ENCODE results near the gene TOR4A. TPM values are rescaled to one million over a fixed set of nuclear protein-coding genes. Genes with fewer than 3 reads are reported as not detected.

TOR4A gene
- total and polyA plus RNA-seq, 9 of the 15 experiments (the other 6 are each of a cell fraction or from before 2014, with no cell fraction given) = 3.9 to 49.2 (median 8.8) TPM

DNA sequence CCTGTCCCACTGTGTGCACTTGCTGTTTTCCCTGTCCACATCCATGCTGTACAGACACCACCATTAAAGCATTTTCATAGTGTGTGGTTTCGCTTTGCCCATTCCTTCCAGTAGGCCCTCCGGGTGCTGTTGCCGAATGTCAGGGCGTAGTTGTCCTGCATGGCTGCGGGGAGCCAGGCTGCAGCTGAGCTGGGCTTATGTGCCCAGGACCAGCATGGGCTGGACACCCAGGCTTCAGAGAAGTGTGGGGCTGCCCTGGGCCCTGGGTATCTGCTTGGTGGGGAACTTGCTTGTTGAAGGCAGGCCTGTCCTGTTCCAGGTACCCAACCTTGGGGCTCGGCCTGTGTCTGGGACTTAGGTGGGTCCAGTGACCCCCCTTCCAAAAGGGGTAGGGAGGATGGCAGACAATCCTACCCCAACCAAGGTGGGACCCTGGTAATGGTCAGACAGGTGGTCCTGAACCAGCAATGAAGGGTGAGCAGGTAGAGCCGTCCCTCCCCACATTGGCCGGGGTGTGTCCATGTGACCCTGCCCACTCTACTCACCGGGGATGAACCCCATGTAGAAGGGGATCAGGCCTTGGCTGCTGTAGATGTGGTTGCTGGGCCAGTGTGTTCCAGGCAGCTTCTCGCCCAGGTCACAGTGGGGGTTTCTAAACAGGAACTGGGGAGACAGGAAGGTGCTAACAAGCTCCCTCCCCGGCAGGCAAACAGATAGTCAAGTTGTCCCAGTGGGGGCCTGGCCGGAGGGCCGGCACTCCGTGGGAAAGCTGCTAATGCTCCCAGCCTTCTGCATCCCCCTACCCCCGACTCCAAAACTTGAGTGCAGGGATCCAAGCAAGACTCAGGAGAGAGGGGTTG is 33.7 kb upstream of the TOR4A start (continued):
- TF ChIP-seq FIP1L1 (IDR thresholded peaks at IDR 0.05; ENCODE audit: low read depth, low read length, poor library complexity, severe bottlenecking) = peak; percentile 1
- TF ChIP-seq, protein P1, sequence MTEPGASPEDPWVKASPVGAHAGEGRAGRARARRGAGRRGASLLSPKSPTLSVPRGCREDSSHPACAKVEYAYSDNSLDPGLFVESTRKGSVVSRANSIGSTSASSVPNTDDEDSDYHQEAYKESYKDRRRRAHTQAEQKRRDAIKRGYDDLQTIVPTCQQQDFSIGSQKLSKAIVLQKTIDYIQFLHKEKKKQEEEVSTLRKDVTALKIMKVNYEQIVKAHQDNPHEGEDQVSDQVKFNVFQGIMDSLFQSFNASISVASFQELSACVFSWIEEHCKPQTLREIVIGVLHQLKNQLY (CRISPR knock-in tag; conservative IDR thresholded peaks at IDR 0.05) = 0 out of 4 replicates have a peak, but pooled peaks of 1 of the 2 experiments have one; percentile 72
- TF ChIP-seq THRAP3 (IDR thresholded peaks at IDR 0.05; ENCODE audit: borderline replicate concordance) = peak; percentile 16; the same call in 1 of the 2 replicates
- no peak for TF ChIP-seq ZNF316 (IDR thresholded peaks at IDR 0.05)
- peak; percentile 66 to 80; a peak in 2 of 4 replicates for TF ChIP-seq TEAD1 (CRISPR knock-in tag; IDR thresholded peaks at IDR 0.05)
- peak; percentile 12; the same call in 1 of the 2 replicates for TF ChIP-seq ZNF436 (CRISPR knock-in tag; IDR thresholded peaks at IDR 0.05)
- peak in 1 of 2 experiments; percentile 55; a peak in 1 of 4 replicates for TF ChIP-seq FOXA3 (CRISPR knock-in tag; conservative IDR thresholded peaks at IDR 0.05 in 1 of 2, IDR thresholded peaks at IDR 0.05 in 1 of 2)
- no peak for TF ChIP-seq SLC30A9 (CRISPR knock-in tag; IDR thresholded peaks at IDR 0.05)
- TF ChIP-seq CBX1 (IDR thresholded peaks at IDR 0.05; ENCODE audit: low read depth) = peak; percentile 58; the same call in 1 of the 2 replicates
- TF ChIP-seq, protein P2, sequence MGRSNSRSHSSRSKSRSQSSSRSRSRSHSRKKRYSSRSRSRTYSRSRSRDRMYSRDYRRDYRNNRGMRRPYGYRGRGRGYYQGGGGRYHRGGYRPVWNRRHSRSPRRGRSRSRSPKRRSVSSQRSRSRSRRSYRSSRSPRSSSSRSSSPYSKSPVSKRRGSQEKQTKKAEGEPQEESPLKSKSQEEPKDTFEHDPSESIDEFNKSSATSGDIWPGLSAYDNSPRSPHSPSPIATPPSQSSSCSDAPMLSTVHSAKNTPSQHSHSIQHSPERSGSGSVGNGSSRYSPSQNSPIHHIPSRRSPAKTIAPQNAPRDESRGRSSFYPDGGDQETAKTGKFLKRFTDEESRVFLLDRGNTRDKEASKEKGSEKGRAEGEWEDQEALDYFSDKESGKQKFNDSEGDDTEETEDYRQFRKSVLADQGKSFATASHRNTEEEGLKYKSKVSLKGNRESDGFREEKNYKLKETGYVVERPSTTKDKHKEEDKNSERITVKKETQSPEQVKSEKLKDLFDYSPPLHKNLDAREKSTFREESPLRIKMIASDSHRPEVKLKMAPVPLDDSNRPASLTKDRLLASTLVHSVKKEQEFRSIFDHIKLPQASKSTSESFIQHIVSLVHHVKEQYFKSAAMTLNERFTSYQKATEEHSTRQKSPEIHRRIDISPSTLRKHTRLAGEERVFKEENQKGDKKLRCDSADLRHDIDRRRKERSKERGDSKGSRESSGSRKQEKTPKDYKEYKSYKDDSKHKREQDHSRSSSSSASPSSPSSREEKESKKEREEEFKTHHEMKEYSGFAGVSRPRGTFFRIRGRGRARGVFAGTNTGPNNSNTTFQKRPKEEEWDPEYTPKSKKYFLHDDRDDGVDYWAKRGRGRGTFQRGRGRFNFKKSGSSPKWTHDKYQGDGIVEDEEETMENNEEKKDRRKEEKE (IDR thresholded peaks at IDR 0.05; ENCODE audit: borderline replicate concordance in 1 of 2, control insufficient read depth in 1 of 2, low read depth in 2 of 2, low read length in 1 of 2) = 0 out of 4 replicates have a peak, but pooled peaks of 1 of the 2 experiments have one; percentile 13
- TF ChIP-seq, protein P3, sequence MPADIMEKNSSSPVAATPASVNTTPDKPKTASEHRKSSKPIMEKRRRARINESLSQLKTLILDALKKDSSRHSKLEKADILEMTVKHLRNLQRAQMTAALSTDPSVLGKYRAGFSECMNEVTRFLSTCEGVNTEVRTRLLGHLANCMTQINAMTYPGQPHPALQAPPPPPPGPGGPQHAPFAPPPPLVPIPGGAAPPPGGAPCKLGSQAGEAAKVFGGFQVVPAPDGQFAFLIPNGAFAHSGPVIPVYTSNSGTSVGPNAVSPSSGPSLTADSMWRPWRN (IDR thresholded peaks at IDR 0.05; ENCODE audit: low read depth) = no peak
- TF ChIP-seq IRF2 (CRISPR knock-in tag; IDR thresholded peaks at IDR 0.05) = no peak
- no peak for TF ChIP-seq TCF3 (CRISPR knock-in tag; IDR thresholded peaks at IDR 0.05)
- TF ChIP-seq ZNF224 (CRISPR knock-in tag; IDR thresholded peaks at IDR 0.05) = 0 out of 2 replicates have a peak, but pooled peaks have one; percentile 17
- TF ChIP-seq MBD2 (IDR thresholded peaks at IDR 0.05; ENCODE audit: borderline replicate concordance, low read depth) = peak; percentile 61; the same call in 1 of the 2 replicates
- TF ChIP-seq SMAD3 (CRISPR knock-in tag; conservative IDR thresholded peaks at IDR 0.05) = 0 out of 2 replicates have a peak, but pooled peaks have one; percentile 62
- TF ChIP-seq ZNF354B (CRISPR knock-in tag; IDR thresholded peaks at IDR 0.05) = 0 out of 2 replicates have a peak, but pooled peaks have one; percentile 14
- TF ChIP-seq, protein P4, sequence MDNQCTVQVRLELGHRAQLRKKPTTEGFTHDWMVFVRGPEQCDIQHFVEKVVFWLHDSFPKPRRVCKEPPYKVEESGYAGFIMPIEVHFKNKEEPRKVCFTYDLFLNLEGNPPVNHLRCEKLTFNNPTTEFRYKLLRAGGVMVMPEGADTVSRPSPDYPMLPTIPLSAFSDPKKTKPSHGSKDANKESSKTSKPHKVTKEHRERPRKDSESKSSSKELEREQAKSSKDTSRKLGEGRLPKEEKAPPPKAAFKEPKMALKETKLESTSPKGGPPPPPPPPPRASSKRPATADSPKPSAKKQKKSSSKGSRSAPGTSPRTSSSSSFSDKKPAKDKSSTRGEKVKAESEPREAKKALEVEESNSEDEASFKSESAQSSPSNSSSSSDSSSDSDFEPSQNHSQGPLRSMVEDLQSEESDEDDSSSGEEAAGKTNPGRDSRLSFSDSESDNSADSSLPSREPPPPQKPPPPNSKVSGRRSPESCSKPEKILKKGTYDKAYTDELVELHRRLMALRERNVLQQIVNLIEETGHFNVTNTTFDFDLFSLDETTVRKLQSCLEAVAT (IDR thresholded peaks at IDR 0.05) = 0 out of 4 replicates have a peak, but pooled peaks of 1 of the 2 experiments have one; percentile 7
- no peak for TF ChIP-seq PYGO2 (tag; IDR thresholded peaks at IDR 0.05)
- TF ChIP-seq, protein P5, sequence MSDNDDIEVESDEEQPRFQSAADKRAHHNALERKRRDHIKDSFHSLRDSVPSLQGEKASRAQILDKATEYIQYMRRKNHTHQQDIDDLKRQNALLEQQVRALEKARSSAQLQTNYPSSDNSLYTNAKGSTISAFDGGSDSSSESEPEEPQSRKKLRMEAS (CRISPR knock-in tag; IDR thresholded peaks at IDR 0.05) = 0 out of 2 replicates have a peak, but pooled peaks have one; percentile 27
